GM18505 (cell line): Measurements from ENCODE around the gene STOML2.
A peak's percentile ranks its signal among the peaks of the same experiment; 100 is the strongest.

Source experiments
- ATAC-seq: cut with Tn5 transposase; IDR thresholded peaks from one replicate; pipeline ENCODE4 v1.9.1; 2021; ENCODE audit not compliant: unreplicated experiment
- POLR2A ChIP-seq: IDR thresholded peaks from 4 replicates; pipeline ENCODE4 v1.6.1; 2011; ENCODE audit warnings: borderline replicate concordance; ENCODE audit not compliant: insufficient read depth, insufficient read length; ENCODE audit errors: extremely low read depth

Gene STOML2

GRCh38 chr9:35112257-35113020, 9.5 kb upstream of the STOML2 start:
- TF ChIP-seq POLR2A = no peak

GRCh38 chr9:35111001-35111933, 8.3 kb upstream of the STOML2 start:
- peak; percentile 55 for TF ChIP-seq POLR2A

More at GRCh38 chr9:35112257-35113020, 9.5 kb upstream of the STOML2 start:
- ATAC-seq = no peak

DNA sequence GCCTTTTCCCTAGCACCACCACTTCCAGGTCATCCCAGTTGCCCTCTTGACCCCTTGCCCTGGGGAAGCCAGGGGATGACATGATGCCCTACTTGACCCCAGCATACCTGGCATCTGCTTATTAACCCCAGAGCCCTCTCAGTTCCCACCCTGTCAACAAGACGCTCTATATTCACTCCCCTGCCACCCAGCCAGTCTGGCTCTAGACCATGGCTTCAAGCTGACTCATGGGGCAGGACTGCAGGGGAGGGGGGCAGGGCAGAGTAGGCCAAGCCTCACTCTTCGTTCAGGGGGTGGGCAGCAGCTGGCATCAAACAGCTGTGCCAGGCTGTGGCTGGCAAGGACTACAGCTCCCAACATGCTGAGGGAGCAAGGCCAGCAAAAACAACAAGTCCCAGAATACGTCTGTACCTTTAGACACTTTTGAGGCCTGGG, 7.4 kb upstream of the STOML2 start:
- ATAC-seq = no peak
- TF ChIP-seq POLR2A = no peak

More at GRCh38 chr9:35111001-35111933, 8.3 kb upstream of the STOML2 start:
- peak; percentile 67 for ATAC-seq

- no peak for TF ChIP-seq POLR2A
- ATAC-seq = no peak
Measured at GRCh38 chr9:35108946-35109575, 6.1 kb upstream of the STOML2 start.

DNA sequence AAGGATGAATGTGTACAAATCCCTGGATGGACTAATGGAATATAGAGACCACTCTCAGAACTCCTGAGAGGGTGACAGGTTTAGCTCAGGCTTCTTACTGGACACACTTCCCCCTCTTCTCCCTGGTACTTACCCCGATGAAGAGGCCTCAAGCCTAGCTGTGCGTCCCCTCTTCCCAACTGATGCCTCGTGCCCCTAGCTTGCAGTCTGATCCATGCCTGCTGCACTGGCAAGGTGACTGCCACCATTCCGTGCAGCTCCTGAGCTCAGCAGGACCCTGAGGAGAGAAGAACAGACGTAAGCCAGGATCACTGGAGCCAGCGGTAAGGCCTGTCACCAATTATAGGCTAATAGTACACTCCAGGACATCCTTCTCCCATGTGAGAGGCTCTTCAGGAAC, 5.5 kb upstream of the STOML2 start:
- no peak for ATAC-seq
- no peak for TF ChIP-seq POLR2A

DNA sequence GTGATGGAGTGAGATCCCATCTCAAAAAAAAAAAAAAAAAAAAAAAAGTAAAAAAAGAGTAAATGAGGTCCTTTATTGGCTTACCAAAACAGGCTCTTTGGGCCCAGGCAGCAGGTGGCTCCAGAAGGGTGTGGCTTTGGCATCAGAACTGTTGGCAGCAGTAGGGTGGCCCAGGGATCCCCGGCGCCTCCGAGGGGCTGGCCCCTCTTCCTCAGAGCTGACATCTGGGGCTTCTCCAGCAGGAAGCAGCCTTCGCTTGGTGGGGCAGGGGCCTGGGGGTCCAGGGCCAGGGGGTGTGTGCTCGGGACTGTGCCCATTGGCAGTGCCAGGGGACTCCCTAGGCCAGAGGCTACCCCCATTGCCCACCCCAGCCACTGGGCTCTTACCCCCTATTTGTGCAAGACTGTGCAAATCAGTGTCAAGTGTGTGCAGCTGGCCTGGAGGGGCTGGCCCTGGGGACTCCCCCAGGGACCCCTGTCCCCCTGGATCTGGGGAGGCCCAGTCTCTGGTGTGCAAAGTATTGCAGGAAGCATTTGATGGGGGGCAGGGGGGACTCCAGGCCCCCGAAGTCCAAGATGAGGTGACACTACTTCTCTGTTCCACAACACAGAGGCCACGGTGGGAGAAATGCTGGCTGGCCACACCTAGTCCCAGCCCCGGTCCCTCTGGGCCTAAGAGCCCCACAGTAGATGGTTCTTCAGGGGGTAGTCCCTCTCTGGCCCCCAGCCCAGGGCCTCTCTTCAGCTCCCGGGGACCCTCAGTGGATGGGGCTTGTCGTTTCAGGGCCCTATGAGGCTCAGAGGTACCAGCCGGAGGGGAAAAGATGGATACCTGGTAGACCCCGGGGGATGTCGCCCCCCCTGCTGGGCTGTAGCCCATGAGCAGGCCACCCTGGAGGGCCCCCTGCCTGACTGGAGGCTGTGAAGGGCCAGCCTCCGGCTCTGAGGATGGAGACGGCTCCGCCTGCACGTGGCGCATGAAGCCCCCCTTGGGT, 4.7 kb upstream of the STOML2 start:
- no peak for TF ChIP-seq POLR2A
- no peak for ATAC-seq

- ATAC-seq = no peak
- TF ChIP-seq POLR2A = no peak
Measured at GRCh38 chr9:35106343-35106730, 3.4 kb upstream of the STOML2 start.

DNA sequence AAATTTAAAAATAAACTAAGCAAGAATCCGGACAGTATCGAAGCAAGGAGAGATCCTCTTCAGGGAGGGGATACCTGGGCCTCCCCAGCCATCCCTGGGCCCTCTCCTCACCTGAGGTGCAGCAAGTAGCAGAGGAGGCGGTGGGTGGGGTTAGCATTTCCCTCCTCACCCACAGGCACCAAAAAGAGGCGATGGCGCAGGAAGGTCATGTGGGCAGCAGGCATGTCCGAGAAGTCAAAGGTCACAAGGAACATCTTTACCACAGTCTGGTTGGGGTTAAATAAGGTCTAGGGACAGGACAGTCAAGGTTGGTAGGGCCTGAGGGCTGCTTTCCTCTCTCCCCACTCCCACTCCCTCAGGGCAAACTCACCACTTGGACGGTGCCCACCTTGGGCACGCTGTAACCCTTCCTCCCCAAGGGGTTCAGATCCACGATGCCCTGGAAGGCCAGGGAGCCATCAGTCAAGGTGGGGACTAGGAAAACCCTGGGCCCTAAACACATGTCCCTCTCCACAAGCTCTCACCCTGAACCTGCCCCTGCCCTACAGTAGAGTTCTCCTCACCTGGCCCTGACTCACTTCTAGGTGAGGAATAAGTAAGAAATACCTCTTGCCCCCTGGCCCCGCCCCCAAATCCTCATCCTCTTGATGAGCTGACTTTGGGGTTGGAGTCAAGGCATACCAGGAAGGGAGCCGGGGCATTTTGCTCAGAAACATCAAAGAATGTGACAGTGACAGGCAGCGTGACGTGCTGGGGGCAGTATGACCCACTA, 2.8 kb upstream of the STOML2 start:
- ATAC-seq = no peak
- no peak for TF ChIP-seq POLR2A

- no peak for ATAC-seq
- no peak for TF ChIP-seq POLR2A
Measured at GRCh38 chr9:35105126-35105525, 2.2 kb upstream of the STOML2 start.

DNA sequence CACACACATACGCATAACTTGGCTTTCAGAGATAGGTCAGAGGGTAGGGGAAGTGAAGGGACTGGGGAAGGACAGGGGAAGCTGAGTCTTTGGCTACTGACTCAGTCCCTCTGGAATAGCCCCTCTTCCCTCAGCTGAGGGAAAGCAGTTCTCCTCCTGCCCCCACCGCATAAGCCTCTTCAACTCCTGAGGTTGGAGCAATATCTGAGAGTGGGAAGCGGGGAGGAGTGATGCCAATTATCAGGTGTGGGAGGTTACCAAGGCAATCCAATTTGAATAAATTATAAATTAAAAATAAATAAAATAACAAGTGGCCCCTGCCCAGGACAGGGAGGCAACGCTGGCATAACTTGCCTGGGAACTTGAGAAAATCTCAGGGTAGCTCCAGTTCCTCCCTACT, 1.7 kb upstream of the STOML2 start:
- no peak for TF ChIP-seq POLR2A
- ATAC-seq = no peak

DNA sequence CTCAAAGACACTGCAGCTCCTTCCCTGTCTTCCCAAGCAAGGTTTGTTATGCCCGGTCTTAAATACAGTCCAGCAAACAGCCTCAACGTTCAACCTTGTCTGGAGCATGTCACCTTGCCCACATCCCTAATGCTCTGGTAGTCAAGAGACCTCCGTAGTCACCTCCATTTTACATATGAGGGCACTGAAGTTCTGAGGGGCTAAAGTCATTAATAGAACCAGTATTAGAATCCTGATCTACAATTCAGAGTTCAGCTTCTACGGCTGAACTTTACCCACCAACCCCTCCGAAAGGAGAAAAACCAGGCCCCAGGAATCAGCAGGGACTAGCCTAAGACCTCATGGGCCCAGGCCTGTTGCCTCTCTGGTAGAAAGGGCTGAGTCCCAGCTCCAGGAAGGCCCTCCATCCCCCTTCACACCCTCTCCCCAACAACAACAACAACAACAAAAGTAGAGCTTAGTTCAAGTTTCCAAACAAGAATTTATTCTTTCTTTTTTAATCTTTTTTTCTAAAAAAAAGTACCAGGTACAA, 795 bp upstream of the STOML2 start:
- TF ChIP-seq POLR2A = no peak
- ATAC-seq = no peak
